PC-9 (cell line): ENCODE results near the gene TM4SF1.

Experiments used
- EZH2 ChIP-seq: fragments of 200-600 bp; sonication (generic); IDR thresholded peaks from 2 replicates; pipeline ENCODE4 v1.8.0; 2017; ENCODE audit warnings: antibody characterized with exemption, low read depth
- TF ChIP-seq, protein P1 (sequence below): fragments of 200-600 bp; sonication (generic); conservative IDR thresholded peaks from 2 replicates; pipeline ENCODE4 v1.6.1; 2017; ENCODE audit warnings: mixed run types, antibody characterized with exemption, mild to moderate bottlenecking, moderate library complexity

DNA sequence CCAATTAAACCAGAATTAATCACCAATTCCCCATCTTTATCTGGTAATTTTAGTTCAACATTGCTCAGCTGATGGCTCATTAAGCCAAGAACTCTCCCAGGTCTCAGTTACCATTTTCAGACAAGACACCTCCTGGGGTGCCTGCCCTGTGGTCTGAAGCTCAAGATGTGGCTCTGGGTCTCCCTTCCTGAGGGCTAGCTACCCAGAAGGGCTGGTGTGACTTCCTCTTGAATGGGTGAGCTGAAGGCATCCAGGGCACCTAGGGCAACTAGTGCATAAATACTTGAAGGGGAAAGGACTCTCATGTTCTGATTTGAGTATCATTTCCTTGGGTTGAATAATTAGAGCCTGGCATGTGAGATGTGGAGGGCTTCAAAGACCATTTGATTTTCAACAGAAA, 6.7 kb upstream of the TM4SF1 start:
- TF ChIP-seq, protein P1, sequence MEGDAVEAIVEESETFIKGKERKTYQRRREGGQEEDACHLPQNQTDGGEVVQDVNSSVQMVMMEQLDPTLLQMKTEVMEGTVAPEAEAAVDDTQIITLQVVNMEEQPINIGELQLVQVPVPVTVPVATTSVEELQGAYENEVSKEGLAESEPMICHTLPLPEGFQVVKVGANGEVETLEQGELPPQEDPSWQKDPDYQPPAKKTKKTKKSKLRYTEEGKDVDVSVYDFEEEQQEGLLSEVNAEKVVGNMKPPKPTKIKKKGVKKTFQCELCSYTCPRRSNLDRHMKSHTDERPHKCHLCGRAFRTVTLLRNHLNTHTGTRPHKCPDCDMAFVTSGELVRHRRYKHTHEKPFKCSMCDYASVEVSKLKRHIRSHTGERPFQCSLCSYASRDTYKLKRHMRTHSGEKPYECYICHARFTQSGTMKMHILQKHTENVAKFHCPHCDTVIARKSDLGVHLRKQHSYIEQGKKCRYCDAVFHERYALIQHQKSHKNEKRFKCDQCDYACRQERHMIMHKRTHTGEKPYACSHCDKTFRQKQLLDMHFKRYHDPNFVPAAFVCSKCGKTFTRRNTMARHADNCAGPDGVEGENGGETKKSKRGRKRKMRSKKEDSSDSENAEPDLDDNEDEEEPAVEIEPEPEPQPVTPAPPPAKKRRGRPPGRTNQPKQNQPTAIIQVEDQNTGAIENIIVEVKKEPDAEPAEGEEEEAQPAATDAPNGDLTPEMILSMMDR: no peak
- no peak for TF ChIP-seq EZH2
